GM18511 (cell line): ENCODE measurements around the gene CCSER1.

ENCODE experiments used
- ATAC-seq: cut with Tn5 transposase; IDR thresholded peaks from one replicate; pipeline ENCODE4 v1.9.1; 2021; ENCODE audit warnings: mild to moderate bottlenecking, moderate library complexity; ENCODE audit not compliant: unreplicated experiment

Gene CCSER1

GRCh38 chr4:90189178-90189577 lies 62.0 kb downstream of the CCSER1 start:
- no peak for ATAC-seq

- ATAC-seq = no peak
These were observed 62.8 kb downstream of the CCSER1 start for GRCh38 chr4:90189946-90190345.

DNA sequence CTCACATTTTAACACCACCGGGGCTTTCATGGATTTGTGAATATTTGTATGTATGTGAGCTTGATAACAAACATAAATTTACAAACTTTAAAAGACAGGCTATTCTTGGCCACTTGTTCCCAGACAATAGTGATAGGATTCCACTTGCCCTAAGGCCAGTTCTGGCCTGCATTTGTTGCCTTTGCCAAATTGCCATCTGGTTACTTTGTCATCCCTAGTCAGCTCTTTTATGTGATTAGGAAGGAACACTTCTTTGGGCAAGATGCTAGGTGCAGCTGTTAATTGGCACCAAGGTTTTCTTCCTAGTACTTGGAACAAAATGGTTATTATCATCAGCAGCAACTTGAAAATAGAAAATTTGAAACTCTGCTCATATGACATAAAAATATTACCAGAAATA lies 63.3 kb downstream of the CCSER1 start:
- no peak for ATAC-seq

DNA sequence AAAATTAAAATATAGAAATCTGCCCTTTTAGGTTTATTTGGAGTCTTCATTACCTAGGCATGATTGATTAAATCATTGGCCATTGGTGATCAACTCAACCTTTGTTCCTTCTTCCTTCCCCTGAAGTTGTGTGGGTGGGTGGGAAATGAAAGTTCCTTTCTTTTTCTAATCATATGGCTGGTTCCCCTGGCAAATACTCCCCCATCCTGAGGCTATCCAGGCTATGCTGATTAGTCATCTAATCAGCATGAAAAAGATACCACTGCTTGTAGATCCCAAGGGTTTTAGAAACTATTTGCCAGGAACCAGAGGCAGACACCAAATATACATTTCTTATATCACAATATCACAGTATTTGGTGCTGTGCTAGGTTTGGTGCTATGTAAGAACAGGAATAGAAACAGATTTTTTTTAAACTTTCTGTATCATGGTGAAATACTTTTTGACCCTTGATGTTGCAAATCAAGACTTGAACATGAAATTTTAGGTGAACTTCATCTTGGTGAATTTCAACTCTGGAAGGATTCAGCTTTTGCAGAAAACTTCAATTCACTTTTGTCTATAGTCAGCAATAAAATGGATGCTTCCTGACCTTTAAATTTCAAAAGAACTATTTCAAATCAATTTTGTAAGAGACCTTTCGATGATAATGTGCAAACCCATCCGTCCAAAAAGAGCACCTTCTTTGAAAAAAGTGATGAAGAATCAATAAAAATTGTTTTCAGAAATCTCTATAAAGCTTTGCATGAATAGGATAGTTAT lies 71.1 kb downstream of the CCSER1 start:
- no peak for ATAC-seq

GRCh38 chr4:90207887-90208454 lies 80.8 kb downstream of the CCSER1 start:
- no peak for ATAC-seq

- ATAC-seq = no peak
These were observed 82.7 kb downstream of the CCSER1 start for GRCh38 chr4:90209922-90210321.

- no peak for ATAC-seq
These were observed 84.0 kb downstream of the CCSER1 start for GRCh38 chr4:90211174-90211573.

DNA sequence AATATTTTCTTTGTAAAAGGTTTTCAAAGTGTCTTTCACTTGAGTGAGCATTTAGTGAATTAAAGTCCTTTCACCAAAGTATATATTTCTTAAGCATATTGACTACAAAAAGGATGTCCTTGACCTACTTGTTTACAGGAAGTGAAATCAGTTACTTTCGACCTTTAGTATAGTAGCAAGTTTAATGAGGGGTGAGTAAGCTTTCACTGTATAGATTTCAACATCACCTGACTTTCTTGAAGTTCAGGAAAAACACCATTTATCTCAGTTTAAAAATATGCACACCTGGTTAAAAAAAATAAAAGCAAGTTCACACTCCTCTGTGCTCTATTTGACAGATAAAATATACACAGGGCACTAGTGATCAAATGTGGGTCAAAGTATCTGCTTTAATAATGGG lies 88.1 kb downstream of the CCSER1 start:
- peak; percentile 52 for ATAC-seq

DNA sequence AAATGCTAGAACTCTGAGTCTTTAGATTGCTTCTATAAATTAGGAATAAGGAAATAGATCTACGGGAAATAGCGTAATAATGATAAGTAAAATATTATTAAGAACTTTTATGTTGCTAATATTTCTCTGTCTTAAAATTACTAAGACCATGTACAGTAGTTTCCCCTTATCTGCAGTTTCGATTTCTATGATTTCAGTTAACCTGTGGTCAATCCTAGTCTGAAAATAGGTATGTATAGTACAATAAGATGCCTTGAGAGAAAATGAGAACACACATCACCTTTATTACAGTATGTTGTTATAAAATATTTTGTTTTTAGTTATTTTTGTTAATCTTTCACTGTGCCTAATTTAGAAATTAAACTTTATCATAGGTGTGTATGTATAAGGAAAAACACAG lies 92.6 kb downstream of the CCSER1 start:
- no peak for ATAC-seq

GRCh38 chr4:90220459-90220858 lies 93.3 kb downstream of the CCSER1 start:
- no peak for ATAC-seq

DNA sequence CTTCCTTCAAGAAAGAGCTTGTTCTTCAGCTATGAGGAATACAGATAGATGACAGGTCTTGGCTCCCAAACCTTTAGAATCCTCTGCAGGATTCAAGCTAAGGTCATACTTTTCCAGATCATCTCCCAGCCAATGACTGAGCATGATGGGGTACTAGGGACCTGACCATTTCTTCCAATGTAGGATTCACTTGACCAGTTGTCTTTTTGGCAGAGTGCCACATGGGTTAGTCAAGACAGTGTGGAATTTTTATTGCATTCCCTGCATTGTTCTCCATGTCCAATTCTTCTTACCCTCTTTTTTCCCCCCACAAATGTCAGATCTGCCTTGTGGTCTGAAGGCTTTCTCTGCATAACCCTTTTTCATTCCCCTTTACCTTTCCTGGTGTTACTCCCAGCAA lies 99.5 kb downstream of the CCSER1 start:
- no peak for ATAC-seq

DNA sequence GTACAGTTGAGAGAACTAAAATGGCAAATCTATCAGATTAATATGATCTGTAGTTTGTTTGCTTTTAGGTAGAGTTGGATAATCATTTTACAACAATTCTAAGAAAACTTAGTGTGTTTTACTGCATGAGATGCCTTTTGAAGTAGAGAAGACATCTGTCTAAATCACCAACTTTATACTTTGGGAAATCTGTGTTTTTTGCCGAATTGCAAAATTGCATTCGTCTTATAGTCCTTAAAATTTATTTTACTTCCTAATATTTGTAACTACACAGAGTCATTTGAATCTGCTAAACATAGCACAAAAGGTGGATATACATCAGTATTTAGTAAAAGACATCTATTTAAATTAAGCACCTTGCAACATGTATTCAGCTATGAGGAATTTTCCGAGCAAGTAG lies 100.0 kb downstream of the CCSER1 start:
- ATAC-seq = no peak

DNA sequence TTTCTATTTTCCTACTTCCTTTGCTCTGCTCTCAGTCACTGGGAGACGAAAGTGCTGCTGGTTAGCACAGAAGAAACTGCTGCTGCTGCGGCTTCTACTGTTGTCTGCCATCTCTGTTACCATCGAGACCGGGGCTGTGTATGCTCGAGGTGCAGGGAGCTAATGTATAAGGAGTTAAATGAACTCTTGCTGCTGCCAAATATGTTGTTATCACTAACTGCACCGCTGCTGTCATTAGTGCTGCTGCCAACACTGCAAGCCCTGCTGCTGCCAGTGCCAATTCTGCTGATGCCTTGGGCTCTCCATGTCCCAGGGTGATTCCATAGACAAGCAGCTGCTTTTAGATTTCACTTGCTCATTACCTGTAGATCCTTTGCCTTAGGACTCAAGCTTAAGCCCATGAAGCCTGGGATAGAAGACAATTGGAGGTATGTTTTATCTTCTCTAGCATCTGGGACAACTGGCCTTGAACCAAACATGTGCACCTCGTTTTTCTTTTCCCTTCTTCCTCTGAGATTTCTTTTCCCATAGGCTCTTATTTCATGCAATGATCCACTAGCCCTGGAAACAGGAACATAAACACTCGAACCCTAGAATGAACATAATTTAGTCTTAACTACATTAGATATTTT lies 107.8 kb downstream of the CCSER1 start:
- ATAC-seq = no peak

- ATAC-seq = no peak
These were observed 110.7 kb downstream of the CCSER1 start for GRCh38 chr4:90237751-90238530.

DNA sequence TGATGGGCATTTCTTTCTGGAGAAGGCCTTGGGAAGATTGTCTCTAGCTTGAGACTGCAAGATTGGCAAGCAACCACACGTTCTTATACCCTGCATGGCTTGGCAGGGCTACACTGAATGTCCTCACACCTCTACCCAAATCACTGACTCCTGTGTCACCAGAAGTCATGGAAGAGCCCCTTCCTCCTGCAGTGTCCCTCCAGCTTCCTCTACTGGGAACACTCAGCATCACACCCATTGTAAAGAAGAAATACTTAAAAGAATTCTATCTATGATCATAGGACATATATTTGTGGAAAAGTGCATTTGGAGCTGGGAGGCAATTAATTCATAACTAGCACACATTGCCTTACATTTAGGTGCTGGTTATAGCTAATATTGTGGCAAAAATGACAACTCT lies 113.1 kb downstream of the CCSER1 start:
- ATAC-seq = no peak

DNA sequence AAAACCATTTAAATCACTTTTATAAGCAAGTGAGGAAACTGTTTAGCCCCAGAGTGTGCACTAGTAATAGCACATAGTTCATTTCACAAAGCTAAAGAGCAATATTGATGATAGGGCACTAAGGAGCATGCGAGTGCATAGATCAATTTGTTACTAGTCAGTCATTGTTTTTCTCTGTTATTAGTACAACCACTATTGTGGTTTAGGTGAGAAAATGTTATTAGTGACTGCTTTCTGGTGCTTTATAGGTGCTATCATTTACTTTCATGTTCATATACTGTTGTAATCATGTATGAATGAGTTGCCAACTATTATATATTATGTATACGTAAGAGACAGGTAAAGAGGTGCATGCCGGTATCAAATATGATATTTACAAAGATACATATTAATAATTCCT lies 113.8 kb downstream of the CCSER1 start:
- no peak for ATAC-seq

- no peak for ATAC-seq
These were observed 118.6 kb downstream of the CCSER1 start for GRCh38 chr4:90245837-90246236.

GRCh38 chr4:90246816-90247215 lies 119.6 kb downstream of the CCSER1 start:
- no peak for ATAC-seq

DNA sequence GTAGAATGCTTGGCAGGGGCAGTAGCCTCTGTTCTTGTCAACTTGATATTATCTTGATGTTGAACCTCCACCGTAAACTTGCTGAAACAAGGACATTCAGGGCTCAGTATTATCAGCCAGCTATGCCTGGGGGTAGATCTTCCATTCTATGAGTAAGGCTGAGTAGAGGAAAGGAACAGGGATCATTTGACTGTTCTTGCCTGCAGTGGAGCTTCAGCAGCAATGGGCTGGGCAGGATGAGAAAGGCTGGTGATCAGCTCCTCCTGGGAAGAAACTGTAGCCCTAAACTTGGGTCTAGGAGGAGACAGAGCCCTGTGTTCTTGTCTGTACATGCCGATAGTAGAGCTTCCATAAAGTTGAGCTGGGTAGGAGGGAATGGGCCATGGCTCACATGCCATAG lies 127.2 kb downstream of the CCSER1 start:
- ATAC-seq = no peak

GRCh38 chr4:90274175-90274574 lies 147.0 kb downstream of the CCSER1 start:
- no peak for ATAC-seq

DNA sequence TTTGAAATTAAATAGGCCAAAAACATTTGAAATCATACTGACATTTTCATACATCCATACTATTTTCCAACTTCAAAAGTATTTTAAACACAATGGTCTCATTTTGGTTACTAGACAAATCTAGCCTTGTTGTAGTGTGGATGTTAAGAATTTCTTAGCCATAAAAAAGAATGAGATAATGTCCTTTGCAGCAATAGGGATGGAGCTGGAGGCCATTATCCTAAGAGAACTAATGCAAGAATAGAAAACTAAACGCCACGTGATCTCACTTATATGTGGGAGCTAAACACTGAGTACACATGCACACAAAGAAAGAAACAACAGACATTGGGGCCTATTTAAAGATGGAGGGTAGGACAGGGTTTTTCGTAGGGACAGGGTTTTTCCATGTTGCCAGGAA lies 153.8 kb downstream of the CCSER1 start:
- ATAC-seq = no peak
